SK-N-MC (cell line): Measurements from ENCODE around the gene HAS3.

Experiments
- DNase-seq: peaks from one replicate; pipeline ENCODE4 v3.0.0-alpha.2; 2011; ENCODE audit warnings: low read depth, low spot score
- H3K27ac ChIP-seq: fragments of 200-600 bp; sonication (generic); 2 replicates; pipeline ENCODE4 v1.5.1; 2016; ENCODE audit warnings: mixed run types
- H3K36me3 ChIP-seq: fragments of 200-600 bp; sonication (generic); 2 replicates; pipeline ENCODE4 v1.6.1; 2017; ENCODE audit warnings: antibody characterized with exemption, low read length, mixed read lengths; ENCODE audit not compliant: insufficient read depth
- H3K4me3 ChIP-seq: fragments of 200-600 bp; sonication (generic); 2 replicates; pipeline ENCODE4 v1.5.1; 2016
- H3K9ac ChIP-seq: fragments of 200-600 bp; sonication (generic); 2 replicates; pipeline ENCODE4 v1.8.0; 2017; ENCODE audit warnings: mixed run types, mixed read lengths; ENCODE audit not compliant: insufficient read length
- H3K9me3 ChIP-seq: fragments of 200-600 bp; sonication (generic); 2 replicates; pipeline ENCODE4 v1.6.1; 2017; ENCODE audit warnings: low read depth, mild to moderate bottlenecking, antibody characterized with exemption, low read length, moderate library complexity, mixed read lengths
- EZH2 ChIP-seq: fragments of 200-600 bp; sonication (generic); IDR thresholded peaks from one replicate; pipeline ENCODE4 v1.6.1; 2017; ENCODE audit warnings: antibody characterized with exemption
- FOXP2 ChIP-seq: optimal IDR thresholded peaks from 2 replicates; pipeline ENCODE3; 2011; ENCODE audit warnings: mild to moderate bottlenecking, moderate library complexity; ENCODE audit not compliant: insufficient read depth; ENCODE audit errors: extremely low read length, control extremely low read depth
- POLR2AphosphoS5 ChIP-seq: IDR thresholded peaks from 2 replicates; pipeline ENCODE4 v1.6.1; 2012; ENCODE audit warnings: mild to moderate bottlenecking, low read depth, low read length, borderline replicate concordance

HAS3 gene

GRCh38 chr16:69069504-69069903 lies 35.9 kb upstream of the HAS3 start:
- Histone ChIP-seq H3K9ac (no peak overlapping the region), H3K36me3 (no peaks in the 10 kb centered on the region), H3K27ac (no peak overlapping the region), H3K4me3 (no peak overlapping the region), H3K9me3 (no peaks in the 10 kb centered on the region)
- no peak for DNase-seq
- no peak for TF ChIP-seq FOXP2
- TF ChIP-seq EZH2 = no peak
- TF ChIP-seq POLR2AphosphoS5 = no peak

DNA sequence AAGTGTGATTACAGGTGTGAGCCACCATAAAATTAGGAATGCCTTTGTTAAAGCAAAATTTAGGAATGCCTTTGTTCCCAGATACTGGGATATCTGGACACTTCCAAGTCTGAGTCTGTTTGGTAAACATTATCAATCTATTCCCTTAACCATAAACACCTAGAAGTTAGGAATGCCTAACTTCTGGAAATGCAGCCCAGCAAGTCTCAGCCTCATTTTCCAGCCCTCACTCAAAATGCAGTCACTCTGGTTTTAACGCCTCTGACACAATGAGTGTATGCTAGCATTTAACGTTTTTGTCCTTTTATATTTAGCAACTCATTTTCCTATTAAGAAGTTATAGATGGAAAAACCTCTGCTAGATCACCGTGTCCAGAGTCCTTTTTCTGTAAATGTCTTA lies 34.4 kb upstream of the HAS3 start:
- DNase-seq = no peak
- Histone ChIP-seq H3K36me3 (no peaks in the 10 kb centered on the region), H3K27ac (no peak overlapping the region), H3K9me3 (no peaks in the 10 kb centered on the region), H3K4me3 (no peak overlapping the region), H3K9ac (no peak overlapping the region)
- no peak for TF ChIP-seq FOXP2
- TF ChIP-seq POLR2AphosphoS5 = no peak
- TF ChIP-seq EZH2 = no peak

DNA sequence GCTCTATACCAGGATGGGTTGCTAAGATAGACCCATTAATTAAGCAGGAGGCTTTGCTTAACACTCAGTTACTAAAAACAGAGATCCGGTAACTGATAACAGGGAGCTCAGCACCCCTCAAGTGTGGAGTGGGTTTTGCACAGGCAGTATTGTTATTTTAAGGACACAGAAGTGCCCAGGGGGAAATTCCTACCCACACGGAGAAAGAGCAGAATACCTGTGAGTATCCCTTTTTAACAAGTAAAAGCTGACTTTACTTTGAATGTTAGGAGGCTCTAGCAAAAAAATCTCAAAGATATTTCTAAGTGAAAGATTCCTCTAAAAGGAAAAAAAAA lies 32.8 kb upstream of the HAS3 start:
- no peak for TF ChIP-seq FOXP2
- TF ChIP-seq EZH2 = no peak
- TF ChIP-seq POLR2AphosphoS5 = no peak
- no peaks in the 10 kb centered on the region for H3K9me3 ChIP-seq
- no peak for DNase-seq
- no peak overlapping the region for H3K4me3 ChIP-seq
- no peak overlapping the region for H3K9ac ChIP-seq
- no peak overlapping the region for H3K27ac ChIP-seq
- no peaks in the 10 kb centered on the region for H3K36me3 ChIP-seq

DNA sequence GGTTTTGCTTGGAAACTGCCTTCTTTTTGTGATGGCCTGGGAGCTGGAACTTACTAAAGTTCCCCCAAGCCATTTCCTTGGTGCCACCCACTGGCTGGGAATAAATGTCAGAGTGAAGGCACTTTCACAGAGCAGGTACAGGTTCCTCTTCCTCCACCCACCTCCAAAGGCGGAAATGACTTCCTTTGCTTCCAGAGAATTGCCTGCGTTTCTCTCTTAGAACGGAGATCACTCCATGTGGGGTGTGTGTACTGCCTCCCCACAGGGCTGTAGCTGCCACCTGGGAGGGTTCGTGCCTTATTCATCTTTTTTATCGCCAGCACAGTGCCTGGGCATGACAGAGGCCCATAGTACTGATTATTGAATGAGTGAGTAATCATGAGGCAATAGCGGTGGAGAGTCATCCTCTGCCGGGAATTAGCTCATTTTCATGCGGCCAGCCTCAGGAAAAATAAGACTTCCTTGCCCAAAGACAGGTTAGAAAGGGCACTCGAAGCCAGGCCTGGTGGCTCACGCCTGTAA lies 32.2 kb upstream of the HAS3 start:
- Histone ChIP-seq H3K4me3 (no peak overlapping the region), H3K27ac (no peak overlapping the region), H3K36me3 (no peaks in the 10 kb centered on the region), H3K9me3 (no peaks in the 10 kb centered on the region), H3K9ac (no peak overlapping the region)
- no peak for DNase-seq
- TF ChIP-seq EZH2 (no peak), FOXP2 (no peak), POLR2AphosphoS5 (no peak)

DNA sequence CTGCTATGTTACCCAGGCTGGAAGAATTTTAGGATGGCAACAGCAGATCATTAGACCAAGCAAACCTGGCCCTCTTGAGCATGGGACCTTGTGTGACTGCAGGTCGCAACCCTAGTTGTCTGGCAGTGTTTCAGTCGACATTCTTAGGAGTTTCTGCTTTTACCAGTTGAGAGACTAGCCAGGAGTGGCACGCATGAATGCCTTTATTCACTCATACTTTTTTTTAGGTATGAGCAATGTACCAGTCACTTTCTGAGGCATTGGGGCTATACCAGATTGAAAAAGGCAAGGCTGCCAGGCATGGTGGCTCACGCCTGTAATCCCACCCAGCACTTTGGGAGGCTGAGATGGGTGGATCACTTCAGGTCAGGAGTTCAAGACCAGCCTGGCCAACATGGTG lies 28.2 kb upstream of the HAS3 start:
- DNase-seq = no peak
- H3K9ac ChIP-seq = no peak overlapping the region
- H3K4me3 ChIP-seq = no peak overlapping the region
- H3K36me3 ChIP-seq = no peaks in the 10 kb centered on the region
- no peak overlapping the region for H3K27ac ChIP-seq
- H3K9me3 ChIP-seq = no peaks in the 10 kb centered on the region
- TF ChIP-seq POLR2AphosphoS5 (no peak), EZH2 (no peak), FOXP2 (no peak)

DNA sequence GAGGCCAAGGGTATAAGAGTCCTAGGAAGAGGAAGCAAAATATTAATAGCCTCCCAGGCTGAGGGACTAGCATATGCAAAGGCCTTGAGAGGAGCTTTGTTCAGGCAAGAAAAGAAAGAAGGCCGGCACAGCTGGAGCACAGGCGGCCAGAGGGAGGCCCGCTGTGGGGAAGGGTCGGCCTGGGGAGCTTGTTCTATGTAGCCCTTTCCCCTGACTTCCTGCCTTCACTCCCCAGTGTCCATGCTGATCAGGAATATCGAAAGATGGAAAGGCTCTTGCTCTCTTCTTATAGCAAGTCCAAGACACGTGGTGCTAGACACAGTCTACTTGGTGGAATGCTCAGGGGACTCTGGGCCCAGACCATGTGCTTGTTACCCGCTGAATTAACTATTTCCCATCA lies 27.4 kb upstream of the HAS3 start:
- Histone ChIP-seq H3K9me3 (no peaks in the 10 kb centered on the region), H3K27ac (no peak overlapping the region), H3K9ac (no peak overlapping the region), H3K36me3 (no peaks in the 10 kb centered on the region), H3K4me3 (no peak overlapping the region)
- DNase-seq = no peak
- TF ChIP-seq FOXP2 = no peak
- TF ChIP-seq EZH2 = no peak
- TF ChIP-seq POLR2AphosphoS5 = no peak

- H3K9me3 ChIP-seq = no peaks in the 10 kb centered on the region
- H3K4me3 ChIP-seq = no peak overlapping the region
- H3K9ac ChIP-seq = no peak overlapping the region
- no peak overlapping the region for H3K27ac ChIP-seq
- no peaks in the 10 kb centered on the region for H3K36me3 ChIP-seq
- TF ChIP-seq FOXP2 = no peak
- no peak for TF ChIP-seq POLR2AphosphoS5
- no peak for TF ChIP-seq EZH2
- DNase-seq = no peak
Measured at GRCh38 chr16:69079697-69080096, 25.8 kb upstream of the HAS3 start.

- no peak overlapping the region for H3K9ac ChIP-seq
- no peak overlapping the region for H3K4me3 ChIP-seq
- H3K27ac ChIP-seq = no peak overlapping the region
- DNase-seq = no peak
- H3K9me3 ChIP-seq = no peaks in the 10 kb centered on the region
- TF ChIP-seq POLR2AphosphoS5 (no peak), EZH2 (no peak), FOXP2 (no peak)
- H3K36me3 ChIP-seq = no peaks in the 10 kb centered on the region
Measured at GRCh38 chr16:69083306-69083941, 22.0 kb upstream of the HAS3 start.

GRCh38 chr16:69084289-69084688 lies 21.2 kb upstream of the HAS3 start:
- H3K9ac ChIP-seq = no peak overlapping the region
- no peaks in the 10 kb centered on the region for H3K9me3 ChIP-seq
- H3K27ac ChIP-seq = no peak overlapping the region
- no peak for DNase-seq
- H3K36me3 ChIP-seq = no peaks in the 10 kb centered on the region
- H3K4me3 ChIP-seq = no peak overlapping the region
- TF ChIP-seq EZH2 (no peak), POLR2AphosphoS5 (no peak), FOXP2 (no peak)
